Muscle layer of duodenum (tissue), 2 donors: ENCODE measurements around the gene SPSB2.

Experiments used
- H3K27ac ChIP-seq: one replicate; pipeline ENCODE4 v1.7.0; 2013; ENCODE audit warnings: mild to moderate bottlenecking, low read length
- H3K27me3 ChIP-seq: one replicate; pipeline ENCODE4 v1.7.0; 2013; ENCODE audit warnings: low read depth, mild to moderate bottlenecking, control low read depth, low read length
- H3K36me3 ChIP-seq, 2 donors: one replicate each; pipeline ENCODE4 v1.7.0; 2013; ENCODE audit warnings: low read length in 2 of 2, control low read depth in 1 of 2, mild to moderate bottlenecking in 1 of 2; ENCODE audit not compliant: insufficient read depth in 2 of 2, control insufficient read depth in 1 of 2
- H3K4me1 ChIP-seq, 2 donors: one replicate each; pipeline ENCODE4 v1.7.0; 2013; ENCODE audit warnings: low read length in 2 of 2, mild to moderate bottlenecking in 2 of 2, control low read depth in 1 of 2, moderate library complexity in 1 of 2; ENCODE audit not compliant: insufficient read depth in 2 of 2, control insufficient read depth in 1 of 2
- H3K4me3 ChIP-seq, 2 donors: one replicate each; pipeline ENCODE4 v1.7.0; 2013; ENCODE audit warnings: low read length in 2 of 2, low read depth in 1 of 2, mild to moderate bottlenecking in 1 of 2
- H3K9me3 ChIP-seq, 2 donors: one replicate each; pipeline ENCODE4 v1.7.0; 2013; ENCODE audit warnings: low read length in 2 of 2, control low read depth in 1 of 2, mild to moderate bottlenecking in 1 of 2; ENCODE audit not compliant: control insufficient read depth in 1 of 2
- donor health status: healthy.

The SPSB2 gene

GRCh38 chr12:6853626-6854025, 19.5 kb downstream of the SPSB2 start:
- Histone ChIP-seq H3K9me3 (no peaks in the 10 kb centered on the region), H3K4me3 (peak overlapping the region in 1 of 2 donors; percentile 91), H3K27me3 (no peaks in the 10 kb centered on the region), H3K27ac (peak overlapping the region; percentile 37), H3K36me3 (peaks cover 30 to 47% of the 10 kb centered on the region in 2 donors), H3K4me1 (peaks cover 14 to 22% of the 10 kb centered on the region in 2 donors)

GRCh38 chr12:6852651-6853354, 20.3 kb downstream of the SPSB2 start:
- H3K36me3 ChIP-seq: peaks cover 22 to 38% of the 10 kb centered on the region in 2 donors
- H3K27ac ChIP-seq: peak overlapping the region; percentile 40
- peak overlapping the region; percentile 89 to 91 for H3K4me3 ChIP-seq
- H3K9me3 ChIP-seq: no peaks in the 10 kb centered on the region
- H3K4me1 ChIP-seq: peaks cover 14 to 22% of the 10 kb centered on the region in 2 donors
- H3K27me3 ChIP-seq: no peaks in the 10 kb centered on the region

- Histone ChIP-seq H3K27me3 (no peaks in the 10 kb centered on the region), H3K36me3 (peaks cover 15 to 38% of the 10 kb centered on the region in 2 donors), H3K4me3 (peak within 1 kb of the TSS; percentile 89 to 91), H3K27ac (peak within 1 kb of the TSS; percentile 99), H3K4me1 (peaks cover 14 to 22% of the 10 kb centered on the region in 2 donors), H3K9me3 (no peaks in the 10 kb centered on the region)
Observed at GRCh38 chr12:6851921-6852650, 21.0 kb downstream of the SPSB2 start, which contains the start of gene USP5. Gene USP5 (plus strand): TSS chr12:6852150. CDS start chr12:6852180, 30 bp downstream.

DNA sequence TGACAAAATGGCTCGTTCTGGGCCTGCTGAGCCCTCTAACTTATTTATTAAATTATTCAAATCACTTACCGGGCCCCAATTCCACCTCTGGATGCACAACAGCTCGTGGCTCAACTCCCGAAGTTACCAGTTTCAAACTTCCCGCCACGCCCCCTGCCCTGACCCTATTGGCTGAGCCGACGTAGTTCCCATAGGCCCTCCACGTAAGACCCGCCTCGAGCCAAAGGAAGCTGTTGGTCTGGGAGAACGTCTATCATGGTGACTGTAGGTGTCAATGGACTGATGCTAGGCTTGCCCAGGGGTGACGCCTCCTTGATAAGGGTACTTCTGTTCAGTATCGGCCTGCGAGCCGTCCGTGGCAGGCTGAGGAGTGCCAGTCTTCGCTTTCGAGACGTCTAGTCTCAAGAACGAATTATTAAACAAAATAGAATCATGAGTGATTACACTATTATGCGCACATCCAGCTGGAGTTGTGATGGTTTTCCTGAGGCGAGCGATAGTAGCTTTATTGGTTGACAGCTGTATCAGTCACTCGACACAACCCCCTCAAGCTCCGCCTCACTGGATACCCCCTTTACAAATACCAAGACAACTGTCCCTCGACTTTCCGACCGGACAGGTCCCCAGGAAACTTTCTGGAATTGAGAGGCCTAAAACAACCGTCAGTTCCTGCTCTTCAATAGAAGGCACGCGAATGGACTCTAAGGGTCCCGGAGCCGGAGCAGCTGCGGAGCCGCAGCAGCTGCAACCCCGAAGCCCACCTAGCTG, 21.8 kb downstream of the SPSB2 start, which contains the start of gene CDCA3:
TSS of gene CDCA3 (minus strand) at position 134 of the 768 bp plus-strand sequence. CDS start 334 bp downstream, outside the sequence.
- H3K36me3 ChIP-seq: peaks cover 10 to 38% of the 10 kb centered on the region in 2 donors
- peak within 1 kb of the TSS; percentile 99 for H3K27ac ChIP-seq
- peaks cover 14 to 22% of the 10 kb centered on the region in 2 donors for H3K4me1 ChIP-seq
- no peaks in the 10 kb centered on the region for H3K27me3 ChIP-seq
- peak within 1 kb of the TSS; percentile 89 to 91 for H3K4me3 ChIP-seq
- H3K9me3 ChIP-seq: no peaks in the 10 kb centered on the region

DNA sequence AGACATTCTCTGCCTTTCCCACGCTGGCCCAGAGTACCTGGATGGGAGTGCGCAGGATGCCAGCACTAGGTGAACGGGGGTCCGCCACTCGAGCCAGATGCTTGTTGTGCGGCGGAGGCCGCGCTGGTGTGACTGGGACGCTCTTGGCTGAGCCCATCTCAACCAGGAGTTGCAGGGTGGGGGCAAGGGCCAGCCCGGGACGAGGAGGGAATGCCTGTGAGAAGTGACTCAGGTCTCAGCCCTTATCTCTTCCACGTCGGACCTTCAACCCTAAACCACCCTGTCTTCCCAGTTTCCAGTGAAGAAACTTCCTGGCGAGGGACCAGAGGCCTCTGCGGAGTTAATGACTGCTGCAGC, 22.3 kb downstream of the SPSB2 start:
- Histone ChIP-seq H3K27ac (peak overlapping the region; percentile 99), H3K36me3 (peaks cover 10 to 38% of the 10 kb centered on the region in 2 donors), H3K27me3 (no peaks in the 10 kb centered on the region), H3K9me3 (no peaks in the 10 kb centered on the region), H3K4me1 (peaks cover 14 to 22% of the 10 kb centered on the region in 2 donors), H3K4me3 (peak overlapping the region; percentile 89 to 91)

- Histone ChIP-seq H3K9me3 (no peaks in the 10 kb centered on the region), H3K36me3 (peaks cover 9 to 41% of the 10 kb centered on the region in 2 donors), H3K27ac (peak overlapping the region; percentile 5), H3K27me3 (no peaks in the 10 kb centered on the region), H3K4me3 (peak overlapping the region in 1 of 2 donors; percentile 89), H3K4me1 (peaks cover 14 to 22% of the 10 kb centered on the region in 2 donors)
Observed at GRCh38 chr12:6849976-6850560, 23.0 kb downstream of the SPSB2 start.

- H3K4me1 ChIP-seq: peaks cover 14 to 22% of the 10 kb centered on the region in 2 donors
- no peak overlapping the region for H3K27ac ChIP-seq
- peaks cover 9 to 48% of the 10 kb centered on the region in 2 donors for H3K36me3 ChIP-seq
- H3K27me3 ChIP-seq: no peaks in the 10 kb centered on the region
- H3K4me3 ChIP-seq: no peak overlapping the region
- no peaks in the 10 kb centered on the region for H3K9me3 ChIP-seq
Observed at GRCh38 chr12:6849427-6849826, 23.7 kb downstream of the SPSB2 start.

- no peaks in the 10 kb centered on the region for H3K27me3 ChIP-seq
- H3K4me1 ChIP-seq: peaks cover 6 to 7% of the 10 kb centered on the region in 2 donors
- no peaks in the 10 kb centered on the region for H3K9me3 ChIP-seq
- peaks cover 9 to 50% of the 10 kb centered on the region in 2 donors for H3K36me3 ChIP-seq
- H3K4me3 ChIP-seq: no peak overlapping the region
- H3K27ac ChIP-seq: no peak overlapping the region
Observed at GRCh38 chr12:6847676-6848075, 25.4 kb downstream of the SPSB2 start.

GRCh38 chr12:6846316-6846869, 26.7 kb downstream of the SPSB2 start:
- Histone ChIP-seq H3K4me3 (no peak overlapping the region), H3K4me1 (peaks cover 6 to 7% of the 10 kb centered on the region in 2 donors), H3K9me3 (no peaks in the 10 kb centered on the region), H3K27ac (no peak overlapping the region), H3K27me3 (no peaks in the 10 kb centered on the region), H3K36me3 (peaks cover 9 to 50% of the 10 kb centered on the region in 2 donors)

GRCh38 chr12:6845395-6845794, 27.7 kb downstream of the SPSB2 start:
- Histone ChIP-seq H3K36me3 (peaks cover 9 to 50% of the 10 kb centered on the region in 2 donors), H3K4me3 (no peak overlapping the region), H3K4me1 (no peaks in the 10 kb centered on the region), H3K27ac (no peak overlapping the region), H3K27me3 (no peaks in the 10 kb centered on the region), H3K9me3 (no peaks in the 10 kb centered on the region)
